Astrocyte (in vitro differentiated cells and primary cell): ENCODE measurements around the gene ZNF362.

Source experiments
- CTCF ChIP-seq: IDR thresholded peaks from 2 replicates; pipeline ENCODE4 v1.5.1; 2011; ENCODE audit warnings: low read depth, mild to moderate bottlenecking, inconsistent platforms, low read length, moderate library complexity; ENCODE audit not compliant: insufficient read depth
- EZH2 ChIP-seq: IDR thresholded peaks from 2 replicates; pipeline ENCODE4 v1.6.1; 2012; ENCODE audit warnings: mild to moderate bottlenecking, low read length, inconsistent platforms; ENCODE audit not compliant: insufficient read depth

GRCh38 chr1:33311706-33312412 is 55.6 kb downstream of the ZNF362 start:
- no peak for TF ChIP-seq CTCF
- TF ChIP-seq EZH2 = no peak
